Neural progenitor cell (in vitro differentiated cells): Measurements from ENCODE around the gene NME4. TPM values are rescaled to one million over a fixed set of nuclear protein-coding genes. Genes with fewer than 3 reads are reported as not detected.
"Not testable (repeated sequence)": the region's sequence is repeated elsewhere in the genome, so short reads cannot be mapped to it uniquely, and the experiment has no call there.

ENCODE experiments used
- DNase-seq: peaks from one replicate; pipeline ENCODE4 v3.0.0-alpha.2; 2016; ENCODE audit warnings: low spot score
- H2AFZ ChIP-seq: fragments of 200-600 bp; sonication (generic); replicated peaks from 2 replicates; pipeline ENCODE4 v1.6.1; 2016; ENCODE audit warnings: antibody characterized with exemption
- H3F3A ChIP-seq: fragments of 200-600 bp; sonication (generic); 2 replicates; pipeline ENCODE4 v1.6.1; 2016; ENCODE audit warnings: antibody characterized with exemption, low read depth
- H3K27ac ChIP-seq: fragments of 200-600 bp; sonication (generic); 2 replicates; pipeline ENCODE4 v1.5.1; 2016; ENCODE audit warnings: mild to moderate bottlenecking
- H3K27me3 ChIP-seq: fragments of 200-600 bp; sonication (generic); 2 replicates; pipeline ENCODE4 v1.6.1; 2016; ENCODE audit warnings: mild to moderate bottlenecking, moderate library complexity
- H3K36me3 ChIP-seq: fragments of 200-600 bp; sonication (generic); 2 replicates; pipeline ENCODE4 v1.5.1; 2016
- H3K4me1 ChIP-seq: fragments of 200-600 bp; sonication (generic); 2 replicates; pipeline ENCODE4 v1.6.1; 2016; ENCODE audit warnings: mixed run types
- H3K4me2 ChIP-seq: fragments of 200-600 bp; sonication (generic); 2 replicates; pipeline ENCODE4 v1.6.1; 2016
- H3K4me3 ChIP-seq: fragments of 200-600 bp; sonication (generic); 2 replicates; pipeline ENCODE4 v1.5.1; 2016
- H3K79me2 ChIP-seq: fragments of 200-600 bp; sonication (generic); 2 replicates; pipeline ENCODE4 v1.6.1; 2016; ENCODE audit warnings: low read depth
- H3K9ac ChIP-seq: fragments of 200-600 bp; sonication (generic); 2 replicates; pipeline ENCODE4 v1.6.1; 2016
- H3K9me3 ChIP-seq: fragments of 200-600 bp; sonication (generic); 2 replicates; pipeline ENCODE4 v1.5.1; 2016; ENCODE audit warnings: low read depth
- H4K20me1 ChIP-seq: fragments of 200-600 bp; sonication (generic); 2 replicates; pipeline ENCODE4 v1.6.1; 2016; ENCODE audit warnings: low read depth
- H3K27ac Mint-ChIP-seq: 3 replicates; pipeline ENCODE4 v1.8.0; 2021; ENCODE audit warnings: mixed read lengths
- H3K27me3 Mint-ChIP-seq: 2 replicates; pipeline ENCODE4 v1.8.0; 2022; ENCODE audit warnings: low read depth, mild to moderate bottlenecking, inconsistent platforms, moderate library complexity, mixed read lengths; ENCODE audit not compliant: insufficient read depth
- H3K36me3 Mint-ChIP-seq: 3 replicates; pipeline ENCODE4 v1.8.0; 2021; ENCODE audit warnings: mixed read lengths
- H3K4me1 Mint-ChIP-seq: 3 replicates; pipeline ENCODE4 v1.8.0; 2021; ENCODE audit warnings: mixed read lengths
- H3K4me3 Mint-ChIP-seq: 3 replicates; pipeline ENCODE4 v1.8.0; 2021; ENCODE audit warnings: mild to moderate bottlenecking, moderate library complexity, mixed read lengths
- H3K9me3 Mint-ChIP-seq: 3 replicates; pipeline ENCODE4 v1.8.0; 2020; ENCODE audit warnings: mixed read lengths
- EZH2 ChIP-seq: fragments of 200-600 bp; sonication (generic); IDR thresholded peaks from 2 replicates; pipeline ENCODE4 v1.6.1; 2017; ENCODE audit warnings: antibody characterized with exemption, mild to moderate bottlenecking, moderate library complexity
- EZH2phosphoT487 ChIP-seq: fragments of 200-600 bp; sonication (generic); IDR thresholded peaks from 2 replicates; pipeline ENCODE4 v1.6.1; 2017; ENCODE audit warnings: antibody characterized with exemption
- total RNA-seq: library from RNA; depleted of rRNA; stranded (reverse); fragments of >200 nt; gene quantifications from 2 replicates; pipeline ENCODE4 v1.2.3, GENCODE V29; 2015; ENCODE audit warnings: low replicate concordance
- TF ChIP-seq, protein P1 (sequence below): fragments of 200-600 bp; sonication (generic); IDR thresholded peaks from 2 replicates; pipeline ENCODE4 v1.5.1; 2017; ENCODE audit warnings: antibody characterized with exemption, mild to moderate bottlenecking

Gene NME4
- total RNA-seq, 1 donor from 2014 or later: 93.3 TPM

DNA sequence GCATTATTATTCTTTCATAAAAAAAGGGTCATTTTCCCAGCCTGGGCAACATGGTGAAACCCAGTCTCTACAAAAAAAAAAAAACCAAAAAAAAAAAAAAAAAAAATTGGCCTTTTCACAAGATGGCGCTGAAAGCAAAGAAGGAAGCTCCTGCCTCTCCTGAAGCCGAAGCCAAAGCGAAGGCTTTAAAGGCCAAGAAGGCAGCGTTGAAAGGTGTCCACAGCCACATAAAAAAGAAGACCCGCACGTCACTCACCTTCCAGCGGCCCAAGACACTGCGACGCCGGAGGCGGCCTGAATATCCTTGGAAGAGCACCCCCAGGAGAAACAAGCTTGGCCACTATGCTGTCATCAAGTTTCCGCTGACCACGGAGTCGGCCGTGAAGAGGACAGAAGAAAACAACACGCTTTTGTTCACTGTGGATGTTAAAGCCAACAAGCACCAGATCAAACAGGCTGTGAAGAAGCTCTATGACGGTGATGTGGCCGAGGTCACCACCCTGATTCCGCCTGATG lies 10.3 kb upstream of the NME4 start:
- H3K27ac Mint-ChIP-seq: peak overlapping the region; percentile 83
- no peak overlapping the region for H3K4me3 ChIP-seq
- no peak overlapping the region for H3K4me3 Mint-ChIP-seq

DNA sequence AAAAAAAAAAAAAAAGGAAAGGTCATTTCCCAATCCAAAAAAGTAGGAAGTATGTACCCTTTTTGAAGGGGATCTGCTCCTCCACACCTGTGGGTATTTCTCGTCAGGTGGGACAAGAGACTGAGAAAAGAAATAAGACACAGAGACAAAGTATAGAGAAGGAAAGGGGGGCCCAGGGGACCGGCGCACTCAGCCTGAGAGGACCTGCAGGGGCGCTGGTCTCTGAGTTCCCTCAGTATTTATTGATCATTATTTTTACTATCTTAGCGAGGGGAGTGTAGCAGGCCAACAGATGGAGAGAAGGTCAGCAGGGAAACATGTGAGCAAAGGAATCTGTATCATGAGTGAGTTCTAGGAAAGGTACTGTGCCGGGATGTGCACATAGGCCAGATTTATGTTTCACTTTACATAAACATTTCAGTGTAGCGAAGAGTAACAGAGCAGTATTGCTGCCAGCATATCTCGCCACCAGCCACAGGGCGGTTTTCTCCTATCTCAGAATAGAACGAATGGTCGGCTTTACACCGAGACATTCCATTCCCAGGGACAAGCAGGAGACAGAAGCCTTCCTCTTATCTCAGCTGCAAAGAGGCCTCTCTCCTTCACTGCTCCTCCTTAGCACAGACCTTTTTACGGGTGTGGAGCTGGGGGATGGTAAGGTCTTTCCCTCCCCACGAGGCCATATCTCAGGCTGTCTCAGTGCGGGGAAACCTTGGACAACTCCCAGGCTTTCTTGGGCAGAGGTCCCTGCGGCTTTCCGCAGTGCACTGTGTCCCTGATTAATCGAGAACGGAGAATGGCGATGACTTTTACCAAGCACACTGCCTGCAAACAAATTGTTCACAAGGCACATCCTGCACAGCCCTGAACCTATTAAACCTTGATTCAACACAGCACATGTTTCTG lies 9.0 kb upstream of the NME4 start:
- H3K9me3 ChIP-seq, H2AFZ ChIP-seq, H3K4me3 Mint-ChIP-seq, H3K36me3 Mint-ChIP-seq, H3K79me2 ChIP-seq, DNase-seq, H3K27ac ChIP-seq, H3K9me3 Mint-ChIP-seq, H3K4me2 ChIP-seq, H3K9ac ChIP-seq, H3K4me3 ChIP-seq, H3K36me3 ChIP-seq: not testable (repeated sequence)
- peaks cover 15% of the 10 kb centered on the region for H3K27me3 ChIP-seq
- peak overlapping the region; percentile 15 for H3K27ac Mint-ChIP-seq
- H3K27me3 Mint-ChIP-seq: peaks cover 14% of the 10 kb centered on the region
- peaks cover 44% of the 10 kb centered on the region for H3K4me1 Mint-ChIP-seq
- H4K20me1 ChIP-seq: peaks cover 11% of the 10 kb centered on the region
- peaks cover 17% of the 10 kb centered on the region for H3K4me1 ChIP-seq
- H3F3A ChIP-seq: peaks cover 38% of the 10 kb centered on the region

More for the DNA sequence above, 10.3 kb upstream of the NME4 start:
- H3K79me2 ChIP-seq: no peaks in the 10 kb centered on the region
- DNase-seq: no peak
- no peaks in the 10 kb centered on the region for H3K36me3 ChIP-seq
- no peak overlapping the region for H3K9ac ChIP-seq
- TF ChIP-seq EZH2: no peak
- TF ChIP-seq, protein P1, sequence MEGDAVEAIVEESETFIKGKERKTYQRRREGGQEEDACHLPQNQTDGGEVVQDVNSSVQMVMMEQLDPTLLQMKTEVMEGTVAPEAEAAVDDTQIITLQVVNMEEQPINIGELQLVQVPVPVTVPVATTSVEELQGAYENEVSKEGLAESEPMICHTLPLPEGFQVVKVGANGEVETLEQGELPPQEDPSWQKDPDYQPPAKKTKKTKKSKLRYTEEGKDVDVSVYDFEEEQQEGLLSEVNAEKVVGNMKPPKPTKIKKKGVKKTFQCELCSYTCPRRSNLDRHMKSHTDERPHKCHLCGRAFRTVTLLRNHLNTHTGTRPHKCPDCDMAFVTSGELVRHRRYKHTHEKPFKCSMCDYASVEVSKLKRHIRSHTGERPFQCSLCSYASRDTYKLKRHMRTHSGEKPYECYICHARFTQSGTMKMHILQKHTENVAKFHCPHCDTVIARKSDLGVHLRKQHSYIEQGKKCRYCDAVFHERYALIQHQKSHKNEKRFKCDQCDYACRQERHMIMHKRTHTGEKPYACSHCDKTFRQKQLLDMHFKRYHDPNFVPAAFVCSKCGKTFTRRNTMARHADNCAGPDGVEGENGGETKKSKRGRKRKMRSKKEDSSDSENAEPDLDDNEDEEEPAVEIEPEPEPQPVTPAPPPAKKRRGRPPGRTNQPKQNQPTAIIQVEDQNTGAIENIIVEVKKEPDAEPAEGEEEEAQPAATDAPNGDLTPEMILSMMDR: peak; percentile 17
- H3K27me3 ChIP-seq: peaks cover 27% of the 10 kb centered on the region
- Mint-ChIP-seq H3K4me1 (peaks cover 51% of the 10 kb centered on the region), H3K9me3 (peaks cover 3% of the 10 kb centered on the region), H3K27me3 (peaks cover 11% of the 10 kb centered on the region), H3K36me3 (peaks cover 2% of the 10 kb centered on the region)
- no peak overlapping the region for H2AFZ ChIP-seq
- no peaks in the 10 kb centered on the region for H3K9me3 ChIP-seq
- H3K27ac ChIP-seq: no peak overlapping the region
- peaks cover 20% of the 10 kb centered on the region for H4K20me1 ChIP-seq
- H3K4me1 ChIP-seq: peaks cover 25% of the 10 kb centered on the region
- no peak overlapping the region for H3K4me2 ChIP-seq
- peaks cover 49% of the 10 kb centered on the region for H3F3A ChIP-seq

GRCh38 chr16:389352-389751 lies 7.6 kb upstream of the NME4 start:
- H3K27ac ChIP-seq: no peak overlapping the region
- Mint-ChIP-seq H3K27me3 (peaks cover 12% of the 10 kb centered on the region), H3K36me3 (peaks cover 2% of the 10 kb centered on the region), H3K27ac (no peak overlapping the region), H3K4me1 (peaks cover 30% of the 10 kb centered on the region), H3K4me3 (peak overlapping the region; percentile 3), H3K9me3 (peaks cover 3% of the 10 kb centered on the region)
- H3K4me2 ChIP-seq: no peak overlapping the region
- no peaks in the 10 kb centered on the region for H3K36me3 ChIP-seq
- no peaks in the 10 kb centered on the region for H4K20me1 ChIP-seq
- H3K79me2 ChIP-seq: no peaks in the 10 kb centered on the region
- no peak overlapping the region for H2AFZ ChIP-seq
- peaks cover 2% of the 10 kb centered on the region for H3K27me3 ChIP-seq
- DNase-seq: no peak
- TF ChIP-seq EZH2 (no peak), EZH2phosphoT487 (no peak)
- TF ChIP-seq, protein P1: no peak
- H3F3A ChIP-seq: peaks cover 25% of the 10 kb centered on the region
- no peaks in the 10 kb centered on the region for H3K9me3 ChIP-seq
- H3K4me3 ChIP-seq: no peak overlapping the region
- no peak overlapping the region for H3K9ac ChIP-seq
- H3K4me1 ChIP-seq: peaks cover 6% of the 10 kb centered on the region

GRCh38 chr16:391885-392335 lies 5.1 kb upstream of the NME4 start:
- Mint-ChIP-seq H3K36me3 (peaks cover 2% of the 10 kb centered on the region), H3K27ac (no peak overlapping the region), H3K9me3 (peaks cover 3% of the 10 kb centered on the region), H3K4me1 (peaks cover 32% of the 10 kb centered on the region), H3K4me3 (peak overlapping the region; percentile 36), H3K27me3 (peaks cover 17% of the 10 kb centered on the region)
- peak; percentile 75 for DNase-seq
- H3K4me3 ChIP-seq: no peak overlapping the region
- H3K4me2 ChIP-seq: no peak overlapping the region
- TF ChIP-seq EZH2phosphoT487: no peak
- TF ChIP-seq, protein P1: peak; percentile 84
- no peaks in the 10 kb centered on the region for H3K36me3 ChIP-seq
- H3K27ac ChIP-seq: no peak overlapping the region
- no peaks in the 10 kb centered on the region for H3K79me2 ChIP-seq
- peaks cover 2% of the 10 kb centered on the region for H3K27me3 ChIP-seq
- no peaks in the 10 kb centered on the region for H3K9me3 ChIP-seq
- no peak overlapping the region for H3K9ac ChIP-seq
- H3F3A ChIP-seq: peaks cover 25% of the 10 kb centered on the region
- H2AFZ ChIP-seq: no peak overlapping the region
- H3K4me1 ChIP-seq: peaks cover 11% of the 10 kb centered on the region
- H4K20me1 ChIP-seq: no peaks in the 10 kb centered on the region
